IPS DF 6.9 (cell line): Measurements from ENCODE around the gene NEURL1B.

Source experiments
- DNase-seq: peaks from one replicate; pipeline ENCODE4 v3.0.0-alpha.2; 2013; ENCODE audit warnings: low read depth, low spot score
- H3K27ac ChIP-seq: one replicate; pipeline ENCODE4 v1.5.1; 2013; ENCODE audit warnings: low read length, control low read depth
- H3K27me3 ChIP-seq: 2 replicates; pipeline ENCODE4 v1.6.1; 2013; ENCODE audit warnings: mild to moderate bottlenecking, low read length; ENCODE audit not compliant: control insufficient read depth, insufficient read depth
- H3K36me3 ChIP-seq: 2 replicates; pipeline ENCODE4 v1.6.1; 2013; ENCODE audit warnings: low read length; ENCODE audit not compliant: control insufficient read depth, insufficient read depth
- H3K4me1 ChIP-seq: 2 replicates; pipeline ENCODE4 v1.6.1; 2013; ENCODE audit warnings: low read length; ENCODE audit not compliant: control insufficient read depth, insufficient read depth
- H3K4me3 ChIP-seq: 2 replicates; pipeline ENCODE4 v1.5.1; 2013; ENCODE audit warnings: mild to moderate bottlenecking, low read length
- H3K9me3 ChIP-seq: 2 replicates; pipeline ENCODE4 v1.6.1; 2013; ENCODE audit warnings: low read length, inconsistent platforms; ENCODE audit not compliant: control insufficient read depth, insufficient read depth
- WGBS: extraction: QIAGEN DNeasy Blood & Tissue Kit; methylation state at CpG from one replicate; pipeline ENCODE4 v1.1.7; 2013; ENCODE audit warnings: mixed read lengths, missing lambda C conversion rate; ENCODE audit not compliant: insufficient read length, insufficient coverage; 5-methylcytosine and 5-hydroxymethylcytosine counted together

The NEURL1B gene

GRCh38 chr5:172714491-172715420, 73.7 kb downstream of the NEURL1B start:
- Histone ChIP-seq H3K36me3 (no peaks in the 10 kb centered on the region), H3K4me3 (no peak overlapping the region), H3K4me1 (peaks cover 2% of the 10 kb centered on the region; the same call in 1 of the 2 replicates), H3K27ac (no peak overlapping the region), H3K9me3 (no peaks in the 10 kb centered on the region), H3K27me3 (no peaks in the 10 kb centered on the region; the same call in 1 of the 2 replicates)
- no CpG with 5 or more reads among the region's 15 CpGs for WGBS
- DNase-seq = no peak

- H3K27ac ChIP-seq = no peak overlapping the region
- H3K27me3 ChIP-seq = no peaks in the 10 kb centered on the region; the same call in 1 of the 2 replicates
- no peaks in the 10 kb centered on the region for H3K9me3 ChIP-seq
- no peak overlapping the region for H3K4me3 ChIP-seq
- no CpG with 5 or more reads among the region's 6 CpGs for WGBS
- H3K36me3 ChIP-seq = no peaks in the 10 kb centered on the region
- peaks cover 2% of the 10 kb centered on the region; the same call in 1 of the 2 replicates for H3K4me1 ChIP-seq
- DNase-seq = no peak
These were observed 74.3 kb downstream of the NEURL1B start for GRCh38 chr5:172715421-172715780.

GRCh38 chr5:172715931-172716682, 75.0 kb downstream of the NEURL1B start:
- WGBS = no CpG with 5 or more reads among the region's 13 CpGs
- Histone ChIP-seq H3K36me3 (no peaks in the 10 kb centered on the region), H3K27ac (no peak overlapping the region), H3K27me3 (no peaks in the 10 kb centered on the region; the same call in 1 of the 2 replicates), H3K4me3 (no peak overlapping the region), H3K4me1 (peaks cover 2% of the 10 kb centered on the region; the same call in 1 of the 2 replicates), H3K9me3 (no peaks in the 10 kb centered on the region)
- no peak for DNase-seq

- no peak overlapping the region for H3K4me3 ChIP-seq
- WGBS = no CpG with 5 or more reads among the region's 20 CpGs
- peaks cover 2% of the 10 kb centered on the region; the same call in 1 of the 2 replicates for H3K4me1 ChIP-seq
- H3K36me3 ChIP-seq = no peaks in the 10 kb centered on the region
- H3K9me3 ChIP-seq = no peaks in the 10 kb centered on the region
- DNase-seq = no peak
- no peak overlapping the region for H3K27ac ChIP-seq
- H3K27me3 ChIP-seq = no peaks in the 10 kb centered on the region; the same call in 1 of the 2 replicates
These were observed 75.8 kb downstream of the NEURL1B start for GRCh38 chr5:172716796-172717313.

GRCh38 chr5:172717481-172718195, 76.6 kb downstream of the NEURL1B start:
- Histone ChIP-seq H3K36me3 (no peaks in the 10 kb centered on the region), H3K4me3 (no peak overlapping the region), H3K9me3 (no peaks in the 10 kb centered on the region), H3K4me1 (peaks cover 2% of the 10 kb centered on the region; the same call in 1 of the 2 replicates), H3K27me3 (no peaks in the 10 kb centered on the region; the same call in 1 of the 2 replicates), H3K27ac (no peak overlapping the region)
- WGBS = no CpG with 5 or more reads among the region's 16 CpGs
- DNase-seq = no peak

- Histone ChIP-seq H3K27me3 (no peaks in the 10 kb centered on the region; the same call in 1 of the 2 replicates), H3K4me1 (peaks cover 2% of the 10 kb centered on the region; the same call in 1 of the 2 replicates), H3K9me3 (no peaks in the 10 kb centered on the region), H3K4me3 (no peak overlapping the region), H3K27ac (no peak overlapping the region), H3K36me3 (no peaks in the 10 kb centered on the region)
- WGBS = 100% methylated on average over 2 of the region's 3 CpGs
- no peak for DNase-seq
These were observed 77.6 kb downstream of the NEURL1B start for GRCh38 chr5:172718527-172719114.

GRCh38 chr5:172719211-172719610, 78.1 kb downstream of the NEURL1B start:
- H3K4me1 ChIP-seq = peaks cover 2% of the 10 kb centered on the region; the same call in 1 of the 2 replicates
- no peak overlapping the region for H3K27ac ChIP-seq
- no peak for DNase-seq
- H3K36me3 ChIP-seq = no peaks in the 10 kb centered on the region
- no CpG with 5 or more reads among the region's 4 CpGs for WGBS
- H3K4me3 ChIP-seq = no peak overlapping the region
- no peaks in the 10 kb centered on the region for H3K9me3 ChIP-seq
- peaks cover under 1% of the 10 kb centered on the region; the same call in 1 of the 2 replicates for H3K27me3 ChIP-seq

GRCh38 chr5:172720655-172721054, 79.6 kb downstream of the NEURL1B start:
- H3K27me3 ChIP-seq = peaks cover 2% of the 10 kb centered on the region; the same call in 1 of the 2 replicates
- H3K27ac ChIP-seq = no peak overlapping the region
- H3K4me1 ChIP-seq = peaks cover 2% of the 10 kb centered on the region; the same call in 1 of the 2 replicates
- H3K9me3 ChIP-seq = no peaks in the 10 kb centered on the region
- no CpG with 5 or more reads among the region's 5 CpGs for WGBS
- H3K36me3 ChIP-seq = no peaks in the 10 kb centered on the region
- H3K4me3 ChIP-seq = no peak overlapping the region
- DNase-seq = no peak

GRCh38 chr5:172721455-172722326, 80.6 kb downstream of the NEURL1B start:
- Histone ChIP-seq H3K27ac (no peak overlapping the region), H3K9me3 (no peaks in the 10 kb centered on the region)

More at GRCh38 chr5:172721455-172722326, 80.6 kb downstream of the NEURL1B start:
- Histone ChIP-seq H3K36me3 (no peaks in the 10 kb centered on the region), H3K4me1 (peaks cover 2% of the 10 kb centered on the region; the same call in 1 of the 2 replicates), H3K4me3 (no peak overlapping the region), H3K27me3 (peaks cover 2% of the 10 kb centered on the region; the same call in 1 of the 2 replicates)
- DNase-seq = no peak
- WGBS = no CpG with 5 or more reads among the region's 17 CpGs
